ENCODE measurements around the gene TARP. TPM values are rescaled to one million over a fixed set of nuclear protein-coding genes. Genes with fewer than 3 reads are reported as not detected.

The TARP gene

GRCh38 chr7:38215735-38216670 is 57.4 kb downstream of the TARP start:
- Mint-ChIP-seq H3K36me3 (peaks cover 22 to 23% of the 10 kb centered on the region in 2 donors), H3K27ac (peak overlapping the region; percentile 1 to 75 (median 14)), H3K27me3 (no peaks in the 10 kb centered on the region), H3K9me3 (no peaks in the 10 kb centered on the region), H3K4me1 (peaks cover 11 to 15% (median 14%) of the 10 kb centered on the region in 3 donors), H3K4me3 (no peak overlapping the region)
- DNase-seq (peak; percentile 63), ATAC-seq (ENCODE audit: low read depth in 2 of 2) (peak; percentile 86 to 94)

GRCh38 chr7:38215115-38215514 is 58.3 kb downstream of the TARP start:
- Mint-ChIP-seq H3K27me3 (no peaks in the 10 kb centered on the region), H3K4me1 (peaks cover 11 to 15% (median 14%) of the 10 kb centered on the region in 3 donors), H3K36me3 (peaks cover 17 to 19% of the 10 kb centered on the region in 2 donors), H3K4me3 (no peak overlapping the region), H3K9me3 (no peaks in the 10 kb centered on the region), H3K27ac (peak overlapping the region in 2 of 6 donors; percentile 49 to 80)
- no peak for ATAC-seq (ENCODE audit: low read depth in 2 of 2)
- DNase-seq = no peak

GRCh38 chr7:38211940-38212339 is 61.5 kb downstream of the TARP start:
- Mint-ChIP-seq H3K27me3 (no peaks in the 10 kb centered on the region), H3K36me3 (peaks cover 15 to 22% of the 10 kb centered on the region in 2 donors), H3K9me3 (no peaks in the 10 kb centered on the region), H3K4me3 (no peak overlapping the region), H3K27ac (peak overlapping the region in 4 of 6 donors; percentile 8 to 37 (median 20)), H3K4me1 (peaks cover 11 to 15% (median 14%) of the 10 kb centered on the region in 3 donors)
- DNase-seq (no peak), ATAC-seq (ENCODE audit: low read depth in 2 of 2) (no peak)

- Mint-ChIP-seq H3K36me3 (peaks cover 15 to 22% of the 10 kb centered on the region in 2 donors), H3K27ac (peak overlapping the region in 3 of 6 donors; percentile 3 to 21 (median 8)), H3K4me3 (no peak overlapping the region), H3K9me3 (no peaks in the 10 kb centered on the region), H3K27me3 (no peaks in the 10 kb centered on the region), H3K4me1 (peaks cover 11 to 15% (median 14%) of the 10 kb centered on the region in 3 donors)
- no peak for ATAC-seq (ENCODE audit: low read depth in 2 of 2)
- no peak for DNase-seq
Observed at GRCh38 chr7:38211486-38211885, 62.0 kb downstream of the TARP start.

Other genes starting within 250 kb of the TARP start
- 10 to 100 TPM; 48.1 to 80.2 (median 55.0) TPM for gene STARD3NL, start 95.4 kb downstream of the TARP start, polyA plus RNA-seq (ENCODE audit: low read depth in 6 of 6)